Progenitor cell of endocrine pancreas (in vitro differentiated cells): ENCODE results near the gene PGS1. TPM values are rescaled to one million over a fixed set of nuclear protein-coding genes. Genes with fewer than 3 reads are reported as not detected.

Experiments
- DNase-seq: peaks from one replicate; pipeline ENCODE4 v3.0.0; 2021; ENCODE audit warnings: low spot score; ENCODE audit not compliant: unreplicated experiment
- H3K27ac Mint-ChIP-seq: 2 replicates; pipeline ENCODE4 v1.8.0; 2021; ENCODE audit warnings: mild to moderate bottlenecking, moderate library complexity, mixed read lengths
- H3K27me3 Mint-ChIP-seq: 2 replicates; pipeline ENCODE4 v1.8.0; 2021; ENCODE audit warnings: mixed read lengths
- H3K36me3 Mint-ChIP-seq: 2 replicates; pipeline ENCODE4 v1.8.0; 2022; ENCODE audit warnings: mixed read lengths; ENCODE audit not compliant: insufficient read depth
- H3K4me1 Mint-ChIP-seq: 2 replicates; pipeline ENCODE4 v1.8.0; 2021; ENCODE audit warnings: low read depth, mixed read lengths
- H3K4me3 Mint-ChIP-seq: 2 replicates; pipeline ENCODE4 v1.8.0; 2021; ENCODE audit warnings: low read depth, mild to moderate bottlenecking, moderate library complexity, mixed read lengths
- H3K9me3 Mint-ChIP-seq: 2 replicates; pipeline ENCODE4 v1.8.0; 2021; ENCODE audit warnings: low read depth, mixed read lengths
- CTCF ChIP-seq: fragments of 200-600 bp; sonication (generic); IDR thresholded peaks from one replicate; pipeline ENCODE4 v1.5.0; 2021; ENCODE audit warnings: antibody characterized with exemption, mild to moderate bottlenecking; ENCODE audit not compliant: unreplicated experiment
- total RNA-seq: library from RNA; stranded (reverse); gene quantifications from 2 replicates; pipeline ENCODE4 v1.2.1, GENCODE V29; 2021

PGS1 gene
- total RNA-seq, 1 donor from 2014 or later, result 66.1 TPM

- no peaks in the 10 kb centered on the region for H3K9me3 Mint-ChIP-seq
- peaks cover 7% of the 10 kb centered on the region for H3K36me3 Mint-ChIP-seq
- no peak for DNase-seq
- peaks cover 5% of the 10 kb centered on the region for H3K4me1 Mint-ChIP-seq
- H3K27ac Mint-ChIP-seq, result no peak overlapping the region
- no peaks in the 10 kb centered on the region for H3K27me3 Mint-ChIP-seq
- TF ChIP-seq CTCF, result no peak
- no peak overlapping the region for H3K4me3 Mint-ChIP-seq
Measured at GRCh38 chr17:78432226-78433012, 54.0 kb downstream of the PGS1 start.

- H3K36me3 Mint-ChIP-seq, result peaks cover 7% of the 10 kb centered on the region
- no peaks in the 10 kb centered on the region for H3K9me3 Mint-ChIP-seq
- H3K4me3 Mint-ChIP-seq, result no peak overlapping the region
Measured at GRCh38 chr17:78433013-78433727, 54.7 kb downstream of the PGS1 start.

GRCh38 chr17:78433780-78434335 lies 55.4 kb downstream of the PGS1 start:
- no peaks in the 10 kb centered on the region for H3K27me3 Mint-ChIP-seq
- peaks cover 3% of the 10 kb centered on the region for H3K4me1 Mint-ChIP-seq
- H3K4me3 Mint-ChIP-seq, result no peak overlapping the region
- TF ChIP-seq CTCF, result no peak
- H3K27ac Mint-ChIP-seq, result no peak overlapping the region
- no peak for DNase-seq
- H3K9me3 Mint-ChIP-seq, result no peaks in the 10 kb centered on the region
- H3K36me3 Mint-ChIP-seq, result peaks cover 4% of the 10 kb centered on the region

More at GRCh38 chr17:78433013-78433727, 54.7 kb downstream of the PGS1 start:
- peaks cover 5% of the 10 kb centered on the region for H3K4me1 Mint-ChIP-seq
- no peak overlapping the region for H3K27ac Mint-ChIP-seq
- H3K27me3 Mint-ChIP-seq, result no peaks in the 10 kb centered on the region
- no peak for TF ChIP-seq CTCF
- DNase-seq, result no peak

- Mint-ChIP-seq H3K27ac (no peak overlapping the region), H3K9me3 (no peaks in the 10 kb centered on the region), H3K4me3 (no peak overlapping the region), H3K27me3 (no peaks in the 10 kb centered on the region), H3K36me3 (peaks cover 2% of the 10 kb centered on the region), H3K4me1 (peaks cover 2% of the 10 kb centered on the region)
- no peak for TF ChIP-seq CTCF
- no peak for DNase-seq
Measured at GRCh38 chr17:78434455-78435329, 56.2 kb downstream of the PGS1 start.
